A673 (cell line): ENCODE results near the gene ASPDH. TPM values are rescaled to one million over a fixed set of nuclear protein-coding genes. Genes with fewer than 3 reads are reported as not detected.

ENCODE experiments used
- BruUV-seq: library from RNA; stranded (reverse); fragments of 400-500 nt; replicated peaks from 2 replicates; lab custom pipeline; 2021; lab: Mats Ljungman, UMichigan
- CTCF ChIA-PET: fragments of 300-600 bp; sonication (Branson Sonifier 250); formaldehyde crosslinking; loops from one replicate; lab custom pipeline; 2022; ENCODE audit warnings: antibody characterized with exemption; lab: Charles Lee
- POLR2A ChIA-PET: fragments of 300-600 bp; sonication (Branson Sonifier 250); formaldehyde crosslinking; loops from one replicate; lab custom pipeline; 2022; ENCODE audit warnings: antibody characterized with exemption; ENCODE audit not compliant: low non-redundant PET; lab: Charles Lee
- DNase-seq: peaks from one replicate; pipeline ENCODE4 v3.0.0-alpha.2; 2015; ENCODE audit warnings: low spot score
- H3K27ac ChIP-seq: fragments of 200-600 bp; sonication (generic); 2 replicates; pipeline ENCODE4 v1.5.1; 2016; ENCODE audit warnings: mixed run types, low read depth, mild to moderate bottlenecking, mixed read lengths, antibody characterized with exemption, low read length; ENCODE audit not compliant: poor library complexity, severe bottlenecking
- H3K27me3 ChIP-seq: fragments of 200-600 bp; sonication (generic); replicated peaks from 2 replicates; pipeline ENCODE4 v1.6.1; 2017; ENCODE audit warnings: mixed run types, low read depth, mild to moderate bottlenecking, mixed read lengths, antibody characterized with exemption, low read length; ENCODE audit not compliant: insufficient read depth, poor library complexity
- H3K36me3 ChIP-seq: fragments of 200-600 bp; sonication (generic); 2 replicates; pipeline ENCODE4 v1.6.1; 2016; ENCODE audit warnings: mixed run types, mild to moderate bottlenecking, mixed read lengths, antibody characterized with exemption, low read length; ENCODE audit not compliant: insufficient read depth, poor library complexity, severe bottlenecking
- H3K4me1 ChIP-seq: fragments of 200-600 bp; sonication (generic); 2 replicates; pipeline ENCODE4 v1.6.1; 2017; ENCODE audit warnings: mixed run types, mild to moderate bottlenecking, mixed read lengths, antibody characterized with exemption, low read length; ENCODE audit not compliant: insufficient read depth, poor library complexity, severe bottlenecking
- H3K4me3 ChIP-seq: fragments of 200-600 bp; sonication (generic); 2 replicates; pipeline ENCODE4 v1.5.1; 2016; ENCODE audit warnings: low read depth, mixed run types, mild to moderate bottlenecking, mixed read lengths, low read length; ENCODE audit not compliant: poor library complexity, severe bottlenecking
- H3K9me3 ChIP-seq: fragments of 200-600 bp; sonication (generic); 2 replicates; pipeline ENCODE4 v1.6.1; 2016; ENCODE audit warnings: mixed run types, low read depth, mild to moderate bottlenecking, mixed read lengths, antibody characterized with exemption, low read length; ENCODE audit not compliant: poor library complexity, severe bottlenecking
- CTCF ChIP-seq: fragments of 300-800, 200-600 bp; sonication (generic); conservative IDR thresholded peaks from 2 replicates; pipeline ENCODE4 v1.5.1; 2017; ENCODE audit warnings: low read depth, mild to moderate bottlenecking, antibody characterized with exemption, low read length, moderate library complexity, mixed read lengths
- EZH2 ChIP-seq: fragments of 200-600 bp; sonication (generic); IDR thresholded peaks from 2 replicates; pipeline ENCODE4 v1.6.1; 2017; ENCODE audit warnings: borderline replicate concordance, low read depth, mild to moderate bottlenecking, mixed read lengths, antibody characterized with exemption, low read length; ENCODE audit not compliant: poor library complexity, severe bottlenecking
- intact Hi-C: fragments of 100-400 bp; cut with micrococcal nuclease; formaldehyde crosslinking; loops from one replicate; pipeline ENCODE4 v1.10.0; 2022; ENCODE audit not compliant: unreplicated experiment
- total RNA-seq: library from RNA; stranded (reverse); gene quantifications from 2 replicates; pipeline ENCODE4 v1.2.3, GENCODE V29; 2021

ASPDH gene
- total RNA-seq, 1 experiment from 2014 or later: 0.45 TPM

DNA sequence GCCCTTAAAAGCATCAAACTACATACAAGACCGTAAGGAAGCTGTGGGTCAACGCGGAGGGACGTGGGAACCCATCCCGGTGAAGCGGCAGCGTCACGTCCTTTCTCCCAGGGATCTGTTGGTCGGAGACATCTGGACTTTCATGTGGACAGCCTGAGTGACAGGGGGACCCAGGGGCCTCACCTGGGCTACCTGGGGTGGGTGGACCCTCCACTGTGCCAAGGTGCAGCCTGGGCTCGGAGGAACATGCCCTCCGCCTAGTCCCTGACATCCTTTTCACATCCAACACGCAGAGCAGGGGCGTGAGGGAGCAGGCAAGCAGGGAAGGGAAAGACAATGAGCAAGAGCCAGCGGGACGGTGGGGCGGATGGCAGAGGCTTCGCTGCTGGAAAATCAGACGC, 23.3 kb downstream of the ASPDH start:
- no peak for DNase-seq

DNA sequence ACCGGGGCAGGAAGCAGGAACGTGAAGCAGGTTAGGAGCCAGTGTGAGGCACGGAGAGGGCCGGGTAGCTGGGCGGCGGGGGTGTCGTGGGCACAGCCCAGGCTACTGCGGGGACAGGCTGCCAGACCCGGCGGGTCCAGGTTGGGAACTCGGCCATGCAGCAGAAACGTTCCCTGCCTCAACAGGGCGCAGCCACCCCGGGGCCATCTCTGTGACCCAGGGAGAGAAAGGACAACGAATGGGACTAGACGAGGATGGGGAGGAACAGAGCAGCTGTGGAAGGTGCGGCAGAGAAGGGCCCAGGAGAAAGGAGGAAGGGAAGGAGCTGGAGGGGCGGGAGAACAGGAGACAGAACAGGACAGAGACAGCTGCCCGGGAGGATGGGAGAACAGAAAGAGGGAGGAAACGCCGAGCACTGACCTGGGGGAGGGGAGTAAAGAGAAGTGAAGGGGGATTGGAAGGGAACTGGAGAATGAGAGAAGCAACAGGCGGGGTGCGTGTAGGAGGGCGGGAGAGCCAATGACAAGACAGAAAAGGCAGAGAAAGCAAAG, 24.2 kb downstream of the ASPDH start:
- ChIA-PET CTCF (no interaction called here), POLR2A (no interaction called here)
- H3K36me3 ChIP-seq: no peaks in the 10 kb centered on the region
- H3K4me3 ChIP-seq: no peak overlapping the region
- H3K4me1 ChIP-seq: no peaks in the 10 kb centered on the region
- H3K27ac ChIP-seq: no peak overlapping the region
- peaks cover 59% of the 10 kb centered on the region for H3K27me3 ChIP-seq
- intact Hi-C loops: no loop called here
- peaks cover 8% of the 10 kb centered on the region for H3K9me3 ChIP-seq
- no peak for DNase-seq
- no TSS peak for BruUV-seq
- TF ChIP-seq CTCF (no peak), EZH2 (no peak)

More for the DNA sequence above, 23.3 kb downstream of the ASPDH start:
- intact Hi-C loops: no loop called here
- Histone ChIP-seq H3K4me1 (no peaks in the 10 kb centered on the region), H3K27me3 (peaks cover 67% of the 10 kb centered on the region), H3K9me3 (peaks cover 8% of the 10 kb centered on the region), H3K4me3 (no peak overlapping the region), H3K36me3 (no peaks in the 10 kb centered on the region), H3K27ac (no peak overlapping the region)
- TF ChIP-seq EZH2: no peak
- no peak for TF ChIP-seq CTCF
- ChIA-PET CTCF (no interaction called here), POLR2A (no interaction called here)
- BruUV-seq: no TSS peak

DNA sequence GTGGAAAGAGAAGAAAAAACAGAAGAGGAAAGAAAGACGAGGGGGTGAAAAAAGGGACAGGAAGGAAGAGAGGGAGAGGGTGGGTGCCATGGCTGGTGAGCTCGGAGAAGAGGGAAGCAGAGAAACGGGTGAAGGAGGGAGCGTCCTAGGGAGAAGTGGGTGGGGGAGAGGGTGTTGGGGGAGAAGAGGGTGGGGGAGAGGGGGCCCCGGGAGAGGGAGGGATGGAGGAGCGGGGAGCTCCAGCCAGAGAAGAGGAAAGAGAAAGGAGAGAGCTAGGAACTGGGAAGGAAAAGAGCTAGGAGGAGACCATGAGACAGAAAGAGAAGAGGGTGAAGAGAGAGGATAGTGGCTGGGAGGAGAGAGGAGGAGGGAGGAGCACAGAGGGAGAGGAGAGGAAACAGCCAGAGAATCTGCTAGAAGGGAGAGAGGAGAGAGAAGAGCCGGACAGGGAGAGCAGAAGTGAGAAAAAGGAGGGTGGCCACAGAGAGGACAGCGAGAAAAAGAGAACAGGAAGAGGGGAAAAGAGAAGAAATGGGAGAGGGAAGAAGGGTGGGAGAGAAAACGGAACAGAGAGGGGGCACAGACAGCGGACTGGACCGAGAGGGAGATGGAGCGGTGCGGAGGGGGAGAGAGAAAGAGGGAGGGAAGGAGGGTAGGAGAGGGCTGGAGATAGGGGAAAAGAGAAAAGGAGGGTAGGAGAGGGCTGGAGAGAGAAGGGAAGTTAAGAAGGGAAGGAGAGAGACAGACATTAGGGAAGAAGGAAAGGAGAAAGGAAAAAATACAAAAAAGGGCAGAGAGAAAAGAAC, 25.1 kb downstream of the ASPDH start:
- Histone ChIP-seq H3K4me3 (no peak overlapping the region), H3K27me3 (peaks cover 52% of the 10 kb centered on the region)
- POLR2A ChIA-PET: no interaction called here

More for the DNA sequence above, 25.1 kb downstream of the ASPDH start:
- intact Hi-C loops: no loop called here
- TF ChIP-seq EZH2 (no peak), CTCF (no peak)
- Histone ChIP-seq H3K4me1 (no peaks in the 10 kb centered on the region), H3K27ac (no peak overlapping the region), H3K9me3 (peaks cover 8% of the 10 kb centered on the region), H3K36me3 (no peaks in the 10 kb centered on the region)
- CTCF ChIA-PET: interaction anchor here (0.7 kb wide), 1 partner anchor 211 kb away, joined by 3 read pairs; no protein-coding TSS in a partner anchor
- DNase-seq: no peak
- no TSS peak for BruUV-seq
